Subcutaneous adipose tissue (tissue), 4 donors: ENCODE data around the gene PPM1B. TPM values are rescaled to one million over a fixed set of nuclear protein-coding genes. Genes with fewer than 3 reads are reported as not detected.

Source experiments
- CTCF ChIP-seq: fragments of 450-650 bp; IDR thresholded peaks from one replicate; pipeline ENCODE4 v1.5.1; 2016; ENCODE audit warnings: low read depth, mild to moderate bottlenecking, control low read depth, antibody characterized with exemption, moderate library complexity
- total RNA-seq, 4 donors: library from RNA; depleted of rRNA; stranded (reverse); fragments of >200 nt; gene quantifications; one replicate each; pipeline ENCODE4 v1.1.0, GENCODE V29; 2016

The PPM1B gene
- total RNA-seq, 4 donors from 2014 or later, result 73.1 to 150 (median 83.2) TPM

GRCh38 chr2:44131177-44131576 lies 37.5 kb upstream of the PPM1B start:
- no peak for TF ChIP-seq CTCF

GRCh38 chr2:44134848-44135247 lies 33.8 kb upstream of the PPM1B start:
- TF ChIP-seq CTCF, result no peak

GRCh38 chr2:44135296-44135695 lies 33.4 kb upstream of the PPM1B start:
- TF ChIP-seq CTCF, result no peak

- TF ChIP-seq CTCF, result no peak
Observed at GRCh38 chr2:44135771-44136170, 32.9 kb upstream of the PPM1B start.

- no peak for TF ChIP-seq CTCF
Observed at GRCh38 chr2:44136252-44136651, 32.4 kb upstream of the PPM1B start.

- no peak for TF ChIP-seq CTCF
Observed at GRCh38 chr2:44137048-44137447, 31.6 kb upstream of the PPM1B start.

GRCh38 chr2:44137872-44138551 lies 30.7 kb upstream of the PPM1B start:
- TF ChIP-seq CTCF, result no peak
